22Rv1 (cell line): Measurements from ENCODE around the gene DOHH.

Experiments
- CTCF ChIP-seq: fragments of 450-650 bp; IDR thresholded peaks from 2 replicates; pipeline ENCODE4 v1.5.1; 2017; ENCODE audit warnings: mild to moderate bottlenecking
- ZFX ChIP-seq: fragments of 450-650 bp; IDR thresholded peaks from 2 replicates; pipeline ENCODE4 v1.6.1; 2017; ENCODE audit warnings: antibody characterized with exemption, borderline replicate concordance

- TF ChIP-seq CTCF: no peak
- no peak for TF ChIP-seq ZFX
Measured at GRCh38 chr19:3549816-3550215, 49.3 kb upstream of the DOHH start.
